Testis (tissue), 3 donors: ENCODE measurements around the gene MAP6. TPM values are rescaled to one million over a fixed set of nuclear protein-coding genes. Genes with fewer than 3 reads are reported as not detected.
A peak's percentile ranks its signal among the peaks of the same experiment; 100 is the strongest.

Experiments used
- DNase-seq: peaks from one replicate; pipeline ENCODE4 v3.0.0-alpha.2; 2019
- H3K27ac ChIP-seq, 2 donors: fragments of 200-600 bp; sonication (generic); one replicate each; pipeline ENCODE4 v1.5.1; 2019
- H3K27me3 ChIP-seq: fragments of 200-600 bp; sonication (generic); one replicate; pipeline ENCODE4 v1.5.1; 2019
- H3K36me3 ChIP-seq: fragments of 200-600 bp; sonication (generic); one replicate; pipeline ENCODE4 v1.5.1; 2017; ENCODE audit warnings: low read depth; ENCODE audit errors: missing control alignments
- H3K4me1 ChIP-seq: fragments of 200-600 bp; sonication (generic); one replicate; pipeline ENCODE4 v1.5.1; 2019
- H3K4me3 ChIP-seq, 2 donors: fragments of 200-600 bp; sonication (generic); one replicate each; pipeline ENCODE4 v1.5.1; 2017 to 2019
- H3K9me3 ChIP-seq: fragments of 200-600 bp; sonication (generic); one replicate; pipeline ENCODE4 v1.5.1; 2017
- CTCF ChIP-seq, 3 experiments: fragments of 450-650 bp in 2 of 3; fragments of 200-600 bp in 1 of 3; sonication (generic) in 1 of 3; IDR thresholded peaks; one replicate each; pipeline ENCODE4 v1.5.1; 2016 to 2019; ENCODE audit warnings: antibody characterized with exemption in 3 of 3, mild to moderate bottlenecking in 2 of 3, moderate library complexity in 1 of 3
- POLR2A ChIP-seq: fragments of 450-650 bp; IDR thresholded peaks from one replicate; pipeline ENCODE4 v1.6.1; 2017; ENCODE audit warnings: antibody characterized with exemption, mild to moderate bottlenecking, moderate library complexity
- WGBS, 2 donors: methylation state at CpG; one replicate each; pipeline ENCODE4 v1.1.5; 2018; 5-methylcytosine and 5-hydroxymethylcytosine counted together
- intact Hi-C: fragments of 100-400 bp; cut with DNase I; formaldehyde crosslinking; loops from one replicate; pipeline ENCODE4 v1.15.1; 2023; ENCODE audit warnings: low total_unique reads
- polyA plus RNA-seq: library from polyadenylated mRNA; stranded (reverse); fragments of 350-450 nt; fragmentation: Illumina TruSeq; extraction: RNeasy Lipid Tissue Mini Kit (QIAGEN cat#74804); gene quantifications from one replicate; pipeline ENCODE4 v1.2.3, GENCODE V29; 2014; ENCODE audit warnings: low read depth, low replicate concordance; ENCODE audit not compliant: insufficient read depth
- total RNA-seq, 2 donors: library from RNA; depleted of rRNA; stranded (reverse); fragments of >200 nt; gene quantifications; one replicate each; pipeline ENCODE4 v1.2.3, GENCODE V29; 2016

Gene MAP6
- total and polyA plus RNA-seq, 3 donors from 2014 or later: 17.8 to 38.1 (median 23.8) TPM

GRCh38 chr11:75714211-75714610 is 45.4 kb upstream of the MAP6 start:
- intact Hi-C loops: no loop called here

GRCh38 chr11:75706260-75706729 is 37.5 kb upstream of the MAP6 start:
- intact Hi-C loops: no loop called here
- Histone ChIP-seq H3K27ac (no peak overlapping the region), H3K36me3 (no peaks in the 10 kb centered on the region), H3K9me3 (no peaks in the 10 kb centered on the region), H3K27me3 (no peaks in the 10 kb centered on the region), H3K4me3 (peak overlapping the region in 1 of 2 donors; percentile 11), H3K4me1 (peaks cover 2% of the 10 kb centered on the region)
- WGBS, 2 donors: 1 to 2% methylated on average over 14 to 17 of the region's 17 CpGs
- no peak for TF ChIP-seq POLR2A
- TF ChIP-seq CTCF (IDR thresholded peaks at IDR 0.05): peak; percentile 88 to 94 (median 91)
- DNase-seq: peak; percentile 83

More at GRCh38 chr11:75714211-75714610, 45.4 kb upstream of the MAP6 start:
- Histone ChIP-seq H3K27me3 (no peaks in the 10 kb centered on the region), H3K36me3 (no peaks in the 10 kb centered on the region), H3K4me3 (no peak overlapping the region), H3K27ac (no peak overlapping the region), H3K4me1 (no peaks in the 10 kb centered on the region), H3K9me3 (no peaks in the 10 kb centered on the region)
- WGBS, 2 donors: 88 to 91% methylated on average over 9 of the region's 9 CpGs
- TF ChIP-seq CTCF (IDR thresholded peaks at IDR 0.05): no peak
- no peak for TF ChIP-seq POLR2A
- DNase-seq: no peak

GRCh38 chr11:75705541-75705940 is 36.7 kb upstream of the MAP6 start:
- peaks cover 2% of the 10 kb centered on the region for H3K4me1 ChIP-seq
- TF ChIP-seq POLR2A (no peak), CTCF (IDR thresholded peaks at IDR 0.05) (no peak)
- no peaks in the 10 kb centered on the region for H3K36me3 ChIP-seq
- H3K27me3 ChIP-seq: no peaks in the 10 kb centered on the region
- no peak overlapping the region for H3K4me3 ChIP-seq
- 78 to 86% methylated on average over 3 of the region's 3 CpGs for WGBS, 2 donors
- DNase-seq: no peak
- H3K9me3 ChIP-seq: no peaks in the 10 kb centered on the region
- intact Hi-C loops: no loop called here
- no peak overlapping the region for H3K27ac ChIP-seq

- no peak overlapping the region for H3K27ac ChIP-seq
- intact Hi-C loops: no loop called here
- 77% methylated on average over 7 of the region's 7 CpGs for WGBS, 2 donors
- H3K9me3 ChIP-seq: no peaks in the 10 kb centered on the region
- H3K4me3 ChIP-seq: no peak overlapping the region
- no peaks in the 10 kb centered on the region for H3K36me3 ChIP-seq
- no peak for DNase-seq
- H3K27me3 ChIP-seq: no peaks in the 10 kb centered on the region
- peaks cover 2% of the 10 kb centered on the region for H3K4me1 ChIP-seq
- TF ChIP-seq CTCF (IDR thresholded peaks at IDR 0.05) (no peak), POLR2A (no peak)
Observed at GRCh38 chr11:75703695-75704237, 34.9 kb upstream of the MAP6 start.

GRCh38 chr11:75700940-75701339 is 32.1 kb upstream of the MAP6 start:
- H3K4me3 ChIP-seq: no peak overlapping the region
- no peaks in the 10 kb centered on the region for H3K27me3 ChIP-seq
- intact Hi-C loops: no loop called here
- DNase-seq: no peak
- no peak overlapping the region for H3K27ac ChIP-seq
- H3K9me3 ChIP-seq: no peaks in the 10 kb centered on the region
- 86 to 95% methylated on average over 2 of the region's 2 CpGs for WGBS, 2 donors
- H3K4me1 ChIP-seq: no peaks in the 10 kb centered on the region
- H3K36me3 ChIP-seq: no peaks in the 10 kb centered on the region
- TF ChIP-seq CTCF (IDR thresholded peaks at IDR 0.05): no peak
- TF ChIP-seq POLR2A: no peak
